GM23338 (cell line): ENCODE data around the gene WDR33. TPM values are rescaled to one million over a fixed set of nuclear protein-coding genes. Genes with fewer than 3 reads are reported as not detected.

ENCODE experiments used
- polyA plus RNA-seq: library from polyadenylated mRNA; unstranded; fragments of >200 nt; fragmentation: Nextera tagmentation; extraction: Ambion mirVana; gene quantifications from 2 replicates; pipeline ENCODE4 v1.2.1, GENCODE V29; 2016
- small RNA-seq: library from RNA; depleted of rRNA; stranded (forward); fragments of <200 nt; gene quantifications from one replicate; pipeline ENCODE3, GENCODE V24; 2014; ENCODE audit warnings: low replicate concordance
- total RNA-seq: library from RNA; depleted of rRNA; stranded (reverse); fragments of >200 nt; shearing (Covaris generic); gene quantifications from 2 replicates; pipeline ENCODE4 v1.2.3, GENCODE V29; 2014; rRNA removed

The WDR33 gene
- total and polyA plus RNA-seq, 2 experiments from 2014 or later: 37.2 to 54.7 TPM

Small RNA genes lying within 50 kb of the gene (small RNA-seq; reads per million reads assigned to genes)
- gene RF00017 (not detected), gene RF00019 (not detected), gene RNU6-395P (not detected), gene RNY4P7 (0.40 reads per million, percentile 25 among the genes with 10 or more reads in this experiment)

Other genes starting within 250 kb of the WDR33 start
- gene GPR17, start 165.0 kb downstream of the WDR33 start, total RNA-seq: not detected in 2 replicates
- not detected in 2 replicates for gene GPR17, start 165.0 kb downstream of the WDR33 start, polyA plus RNA-seq
- gene LIMS2, start 135.6 kb downstream of the WDR33 start, total RNA-seq: 1.3 and 1.6 TPM in 2 replicates
- gene LIMS2, start 135.6 kb downstream of the WDR33 start, polyA plus RNA-seq: 2.6 and 3.5 TPM in 2 replicates
- gene SFT2D3, start 109.7 kb downstream of the WDR33 start, total RNA-seq: 13.4 and 13.7 TPM in 2 replicates
- not detected in 2 replicates for gene SFT2D3, start 109.7 kb downstream of the WDR33 start, polyA plus RNA-seq
- gene POLR2D, start 47.0 kb upstream of the WDR33 start, total RNA-seq: 49.2 and 59.7 TPM in 2 replicates
- gene POLR2D, start 47.0 kb upstream of the WDR33 start, polyA plus RNA-seq: 23.3 and 25.4 TPM in 2 replicates
- gene AMMECR1L, start 74.8 kb upstream of the WDR33 start, total RNA-seq: 17.7 and 20.5 TPM in 2 replicates
- gene AMMECR1L, start 74.8 kb upstream of the WDR33 start, polyA plus RNA-seq: 7.8 and 7.9 TPM in 2 replicates
- 28.7 and 35.1 TPM in 2 replicates for gene SAP130, start 216.9 kb upstream of the WDR33 start, total RNA-seq
- gene SAP130, start 216.9 kb upstream of the WDR33 start, polyA plus RNA-seq: 18.9 and 19.5 TPM in 2 replicates